ENCODE results near the gene CCDC112.
"Not testable (repeated sequence)": the region's sequence is repeated elsewhere in the genome, so short reads cannot be mapped to it uniquely, and the experiment has no call there.

CCDC112 gene

DNA sequence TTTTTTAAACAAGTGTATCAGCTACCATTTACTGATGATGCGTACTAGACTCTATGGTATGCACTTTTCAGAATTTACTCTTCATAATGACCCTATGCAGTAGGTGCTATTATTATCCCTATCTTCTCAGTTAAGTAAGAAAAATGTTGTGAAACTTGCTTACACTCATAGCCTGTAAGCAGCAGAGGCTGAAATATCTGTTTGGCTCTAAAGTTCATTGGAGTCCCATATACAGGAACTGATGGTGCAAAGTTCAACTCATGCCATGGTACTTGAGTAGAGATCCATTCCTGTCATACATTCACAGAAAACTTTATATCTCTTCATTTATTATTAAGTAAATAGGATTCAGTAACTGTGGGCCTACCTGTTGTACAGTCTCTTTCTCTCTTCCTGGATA, 41.4 kb upstream of the CCDC112 start:
- TF ChIP-seq, protein P1, sequence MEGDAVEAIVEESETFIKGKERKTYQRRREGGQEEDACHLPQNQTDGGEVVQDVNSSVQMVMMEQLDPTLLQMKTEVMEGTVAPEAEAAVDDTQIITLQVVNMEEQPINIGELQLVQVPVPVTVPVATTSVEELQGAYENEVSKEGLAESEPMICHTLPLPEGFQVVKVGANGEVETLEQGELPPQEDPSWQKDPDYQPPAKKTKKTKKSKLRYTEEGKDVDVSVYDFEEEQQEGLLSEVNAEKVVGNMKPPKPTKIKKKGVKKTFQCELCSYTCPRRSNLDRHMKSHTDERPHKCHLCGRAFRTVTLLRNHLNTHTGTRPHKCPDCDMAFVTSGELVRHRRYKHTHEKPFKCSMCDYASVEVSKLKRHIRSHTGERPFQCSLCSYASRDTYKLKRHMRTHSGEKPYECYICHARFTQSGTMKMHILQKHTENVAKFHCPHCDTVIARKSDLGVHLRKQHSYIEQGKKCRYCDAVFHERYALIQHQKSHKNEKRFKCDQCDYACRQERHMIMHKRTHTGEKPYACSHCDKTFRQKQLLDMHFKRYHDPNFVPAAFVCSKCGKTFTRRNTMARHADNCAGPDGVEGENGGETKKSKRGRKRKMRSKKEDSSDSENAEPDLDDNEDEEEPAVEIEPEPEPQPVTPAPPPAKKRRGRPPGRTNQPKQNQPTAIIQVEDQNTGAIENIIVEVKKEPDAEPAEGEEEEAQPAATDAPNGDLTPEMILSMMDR (IDR thresholded peaks at IDR 0.05; ENCODE audit: borderline replicate concordance, insufficient read depth, low read depth, low read length), result no peak
- no peak overlapping the region for H3K4me3 ChIP-seq (ENCODE audit: low read depth, low read length)

DNA sequence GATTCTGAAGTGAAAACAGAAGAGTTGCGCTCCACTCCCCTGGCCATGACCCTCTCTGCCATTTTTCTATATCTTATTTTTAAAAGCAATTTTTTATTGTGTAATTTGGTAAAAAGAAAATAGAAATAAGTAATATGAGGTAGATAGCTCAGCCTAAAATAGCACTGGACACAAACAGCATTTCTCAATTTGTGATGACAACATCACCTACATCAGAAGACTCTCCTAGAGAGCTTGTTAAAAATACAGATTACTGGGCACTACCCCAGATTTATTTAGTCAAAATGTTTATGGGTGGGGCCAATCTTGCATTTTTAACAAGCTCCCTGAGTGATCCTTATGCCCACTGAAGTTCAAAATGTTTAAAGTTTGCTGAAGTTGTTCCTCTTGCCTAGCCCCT, 40.5 kb upstream of the CCDC112 start:
- no peak overlapping the region for H3K4me3 ChIP-seq (ENCODE audit: low read depth, low read length)
- TF ChIP-seq, protein P1 (IDR thresholded peaks at IDR 0.05; ENCODE audit: borderline replicate concordance, insufficient read depth, low read depth, low read length), result no peak

DNA sequence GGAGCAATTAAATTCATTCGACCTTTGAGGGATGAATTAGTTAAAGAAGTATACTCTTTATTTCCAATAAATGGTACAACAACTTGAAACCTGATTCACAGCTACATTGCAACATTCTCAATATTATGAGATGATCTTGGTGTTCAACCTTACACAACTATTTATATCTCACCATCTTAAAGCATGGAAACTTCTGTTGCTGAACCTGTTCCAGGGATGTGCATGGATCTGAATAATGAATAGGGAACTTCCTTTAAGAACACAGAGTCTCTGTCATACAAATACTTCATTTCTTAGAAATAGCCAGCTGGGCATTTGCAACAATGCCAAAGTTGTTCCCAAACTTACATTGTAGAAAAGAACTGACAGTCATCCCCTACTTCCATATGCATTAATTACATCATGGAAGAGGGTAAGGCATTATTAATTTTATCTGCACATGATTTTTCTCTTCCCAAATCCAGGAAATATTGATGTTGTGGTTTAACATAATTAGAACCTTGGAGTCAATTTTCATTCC, 39.8 kb upstream of the CCDC112 start:
- H3K4me3 ChIP-seq (ENCODE audit: low read depth, low read length), result no peak overlapping the region
- TF ChIP-seq, protein P1 (IDR thresholded peaks at IDR 0.05; ENCODE audit: borderline replicate concordance, insufficient read depth, low read depth, low read length), result no peak

DNA sequence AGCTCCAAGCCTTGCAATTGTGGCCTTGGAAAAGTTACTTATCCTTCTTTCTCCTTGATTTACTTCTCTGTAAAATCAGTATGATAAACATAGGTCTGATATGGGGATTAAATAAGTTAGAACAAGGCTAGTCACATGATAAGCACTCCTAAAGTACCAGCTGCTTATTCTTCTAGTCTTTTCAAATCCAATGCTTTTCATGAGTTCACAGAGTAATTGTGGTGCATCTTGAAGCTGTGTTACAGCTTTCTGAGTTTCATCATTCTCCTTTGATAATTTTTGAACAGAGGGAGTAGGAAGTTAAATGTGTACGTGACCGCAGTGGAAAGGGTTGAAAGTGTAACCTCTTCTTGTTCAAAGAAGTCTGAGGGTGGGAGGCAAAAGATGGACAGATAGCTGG, 38.8 kb upstream of the CCDC112 start:
- no peak overlapping the region for H3K4me3 ChIP-seq (ENCODE audit: low read depth, low read length)
- TF ChIP-seq, protein P1 (IDR thresholded peaks at IDR 0.05; ENCODE audit: borderline replicate concordance, insufficient read depth, low read depth, low read length), result no peak

DNA sequence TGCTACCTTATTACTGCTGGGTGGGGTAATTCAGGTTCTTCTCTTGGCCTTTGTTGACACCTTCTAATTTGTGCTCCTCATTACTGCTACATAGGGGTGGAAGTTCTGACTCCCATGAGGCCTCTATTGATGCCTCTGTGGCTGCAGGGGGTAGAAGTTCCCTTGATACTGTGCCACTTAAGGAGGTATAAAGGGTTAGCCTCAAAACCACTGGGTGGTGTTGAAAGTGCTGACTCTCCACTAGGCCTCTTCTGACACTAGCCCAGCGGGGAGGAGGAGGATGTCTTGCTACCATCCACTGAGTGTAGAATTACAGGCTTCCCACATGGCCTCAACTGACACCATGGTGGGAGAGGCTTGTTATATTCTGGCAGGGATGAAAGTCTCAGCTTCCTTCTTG, 36.7 kb upstream of the CCDC112 start:
- H3K4me3 ChIP-seq (ENCODE audit: low read depth, low read length), result no peak overlapping the region
- TF ChIP-seq, protein P1 (IDR thresholded peaks at IDR 0.05; ENCODE audit: borderline replicate concordance, insufficient read depth, low read depth, low read length), result no peak

DNA sequence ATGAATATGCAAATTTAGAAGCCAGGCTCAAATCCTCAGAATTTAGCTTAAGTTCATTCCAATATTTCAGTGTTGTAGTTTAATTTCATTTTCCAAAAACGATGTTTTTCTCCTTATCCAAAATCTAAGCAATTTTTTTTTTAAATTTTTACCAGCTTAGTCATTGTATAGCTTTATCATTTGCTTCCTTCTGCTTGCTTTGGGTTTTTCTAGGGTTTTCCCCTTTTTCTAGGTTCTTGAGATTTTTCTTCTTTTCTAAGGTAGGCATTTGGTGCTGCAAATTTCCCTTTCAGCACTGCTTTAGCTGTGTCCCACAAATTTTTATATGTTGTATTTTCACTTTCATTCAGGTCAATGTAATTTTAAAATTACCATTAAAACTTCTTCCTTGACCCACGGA, 34.4 kb upstream of the CCDC112 start:
- TF ChIP-seq, protein P1 (IDR thresholded peaks at IDR 0.05; ENCODE audit: borderline replicate concordance, insufficient read depth, low read depth, low read length), result no peak
- H3K4me3 ChIP-seq (ENCODE audit: low read depth, low read length), result no peak overlapping the region

DNA sequence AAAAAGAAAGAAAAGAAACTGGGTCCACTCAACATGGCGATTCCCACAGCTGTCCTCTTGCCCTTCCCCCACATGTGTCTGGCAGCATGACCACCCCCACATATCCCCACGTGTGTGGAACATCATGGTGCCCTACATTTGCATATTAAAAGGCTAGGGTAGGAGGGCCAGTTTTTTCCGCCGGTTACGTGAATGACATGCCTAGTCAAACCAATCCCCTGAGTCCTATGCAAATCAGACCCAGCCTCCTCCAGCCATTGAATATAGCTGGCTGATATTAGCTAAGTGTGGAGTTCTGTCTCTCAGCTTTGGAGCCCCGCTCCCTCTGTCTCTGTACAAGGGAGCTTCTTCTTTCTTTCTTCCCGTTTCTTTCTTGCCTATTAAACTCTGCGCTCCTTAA, 33.0 kb upstream of the CCDC112 start:
- H3K4me3 ChIP-seq (ENCODE audit: low read depth, low read length), result no peak overlapping the region

DNA sequence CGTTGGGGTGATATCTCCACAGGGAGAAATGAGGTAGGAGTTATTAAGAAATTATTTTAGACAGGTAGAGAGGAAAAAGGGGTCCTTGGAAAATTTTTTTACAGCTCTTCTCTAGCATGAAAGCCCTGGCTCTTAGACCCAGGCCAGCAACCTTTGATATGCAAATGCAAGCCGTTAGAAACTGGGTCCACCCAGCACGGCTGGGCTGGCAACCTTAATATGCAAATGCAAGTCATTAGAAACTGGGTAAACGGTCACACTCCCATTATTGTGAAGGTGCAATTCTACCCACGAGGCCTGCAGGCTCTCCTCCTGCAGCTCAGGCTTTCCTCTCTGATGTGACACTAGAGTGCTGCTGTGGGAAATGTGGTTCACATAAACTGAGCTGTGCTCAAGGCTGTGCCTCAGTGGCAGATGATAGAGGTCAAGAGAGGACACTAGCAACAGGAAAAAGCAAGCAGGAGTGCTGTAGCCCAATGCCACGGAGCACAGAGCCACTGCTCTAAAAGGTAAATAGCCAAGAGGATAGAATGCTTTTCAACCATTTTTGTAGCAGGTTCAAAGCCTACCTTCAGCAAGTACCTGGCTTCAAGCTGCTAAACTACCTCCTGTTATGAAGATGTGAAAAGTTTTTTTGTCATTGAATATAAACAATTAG, 32.3 kb upstream of the CCDC112 start:
- not testable (repeated sequence) for H3K4me3 ChIP-seq (ENCODE audit: low read depth, low read length)

More for the DNA sequence above, 33.0 kb upstream of the CCDC112 start:
- TF ChIP-seq, protein P1 (IDR thresholded peaks at IDR 0.05; ENCODE audit: borderline replicate concordance, insufficient read depth, low read depth, low read length), result no peak

All from GM12875 (cell line).